IPS-18c (cell line): ENCODE measurements around the gene TMEM117.
"Not testable (repeated sequence)": the region's sequence is repeated elsewhere in the genome, so short reads cannot be mapped to it uniquely, and the experiment has no call there.

Experiments used
- H3K4me3 ChIP-seq: 2 replicates; pipeline ENCODE4 v1.7.0; 2013; ENCODE audit warnings: low read depth, mild to moderate bottlenecking, low read length, moderate library complexity; ENCODE audit not compliant: insufficient read depth
- H3K9me3 ChIP-seq: one replicate; pipeline ENCODE4 v1.6.1; 2013; ENCODE audit warnings: mild to moderate bottlenecking, low read length, moderate library complexity; ENCODE audit not compliant: control insufficient read depth, insufficient read depth

The TMEM117 gene

GRCh38 chr12:44026046-44026445 lies 190.2 kb downstream of the TMEM117 start:
- H3K9me3 ChIP-seq = peaks cover 2% of the 10 kb centered on the region
- H3K4me3 ChIP-seq = no peak overlapping the region

- H3K9me3 ChIP-seq, H3K4me3 ChIP-seq: not testable (repeated sequence)
Observed at GRCh38 chr12:44026926-44027325, 191.0 kb downstream of the TMEM117 start.

GRCh38 chr12:44029194-44029593 lies 193.3 kb downstream of the TMEM117 start:
- H3K4me3 ChIP-seq = no peak overlapping the region
- peaks cover 6% of the 10 kb centered on the region for H3K9me3 ChIP-seq

GRCh38 chr12:44031472-44032185 lies 195.7 kb downstream of the TMEM117 start:
- peaks cover 6% of the 10 kb centered on the region for H3K9me3 ChIP-seq
- H3K4me3 ChIP-seq = no peak overlapping the region

- Histone ChIP-seq H3K9me3 (peaks cover 4% of the 10 kb centered on the region), H3K4me3 (no peak overlapping the region)
Observed at GRCh38 chr12:44034906-44035305, 199.0 kb downstream of the TMEM117 start.

GRCh38 chr12:44036875-44037443 lies 201.1 kb downstream of the TMEM117 start:
- no peaks in the 10 kb centered on the region for H3K9me3 ChIP-seq
- H3K4me3 ChIP-seq = no peak overlapping the region

- Histone ChIP-seq H3K4me3 (no peak overlapping the region), H3K9me3 (no peaks in the 10 kb centered on the region)
Observed at GRCh38 chr12:44038411-44038810, 202.5 kb downstream of the TMEM117 start.

GRCh38 chr12:44044491-44044890 lies 208.6 kb downstream of the TMEM117 start:
- H3K4me3 ChIP-seq, H3K9me3 ChIP-seq: not testable (repeated sequence)

GRCh38 chr12:44046732-44047417 lies 211.0 kb downstream of the TMEM117 start:
- Histone ChIP-seq H3K4me3 (no peak overlapping the region), H3K9me3 (no peaks in the 10 kb centered on the region)

GRCh38 chr12:44052554-44052953 lies 216.7 kb downstream of the TMEM117 start:
- Histone ChIP-seq H3K4me3 (no peak overlapping the region), H3K9me3 (no peaks in the 10 kb centered on the region)

GRCh38 chr12:44053549-44054127 lies 217.8 kb downstream of the TMEM117 start:
- Histone ChIP-seq H3K9me3 (no peaks in the 10 kb centered on the region), H3K4me3 (no peak overlapping the region)

GRCh38 chr12:44054281-44054680 lies 218.4 kb downstream of the TMEM117 start:
- Histone ChIP-seq H3K9me3 (no peaks in the 10 kb centered on the region), H3K4me3 (no peak overlapping the region)

- Histone ChIP-seq H3K4me3 (no peak overlapping the region), H3K9me3 (no peaks in the 10 kb centered on the region)
Observed at GRCh38 chr12:44058366-44058765, 222.5 kb downstream of the TMEM117 start.

GRCh38 chr12:44059476-44059875 lies 223.6 kb downstream of the TMEM117 start:
- H3K9me3 ChIP-seq = no peaks in the 10 kb centered on the region
- no peak overlapping the region for H3K4me3 ChIP-seq

GRCh38 chr12:44063671-44064070 lies 227.8 kb downstream of the TMEM117 start:
- no peak overlapping the region for H3K4me3 ChIP-seq
- H3K9me3 ChIP-seq = no peaks in the 10 kb centered on the region

GRCh38 chr12:44076871-44077270 lies 241.0 kb downstream of the TMEM117 start:
- Histone ChIP-seq H3K4me3 (no peak overlapping the region), H3K9me3 (no peaks in the 10 kb centered on the region)

- Histone ChIP-seq H3K4me3 (no peak overlapping the region), H3K9me3 (no peaks in the 10 kb centered on the region)
Observed at GRCh38 chr12:44077294-44077693, 241.4 kb downstream of the TMEM117 start.

GRCh38 chr12:44078273-44078672 lies 242.4 kb downstream of the TMEM117 start:
- Histone ChIP-seq H3K4me3 (no peak overlapping the region), H3K9me3 (no peaks in the 10 kb centered on the region)
